Measurements from ENCODE around the gene KCNH4. TPM values are rescaled to one million over a fixed set of nuclear protein-coding genes. Genes with fewer than 3 reads are reported as not detected.

The KCNH4 gene
- total and polyA plus RNA-seq, 2 of the 13 experiments (the other 11 are each of a cell fraction or from before 2014, with no cell fraction given): 0.01 to 0.09 TPM

GRCh38 chr17:42120161-42120769 lies 60.7 kb downstream of the KCNH4 start (continued):
- TF ChIP-seq, protein P1, sequence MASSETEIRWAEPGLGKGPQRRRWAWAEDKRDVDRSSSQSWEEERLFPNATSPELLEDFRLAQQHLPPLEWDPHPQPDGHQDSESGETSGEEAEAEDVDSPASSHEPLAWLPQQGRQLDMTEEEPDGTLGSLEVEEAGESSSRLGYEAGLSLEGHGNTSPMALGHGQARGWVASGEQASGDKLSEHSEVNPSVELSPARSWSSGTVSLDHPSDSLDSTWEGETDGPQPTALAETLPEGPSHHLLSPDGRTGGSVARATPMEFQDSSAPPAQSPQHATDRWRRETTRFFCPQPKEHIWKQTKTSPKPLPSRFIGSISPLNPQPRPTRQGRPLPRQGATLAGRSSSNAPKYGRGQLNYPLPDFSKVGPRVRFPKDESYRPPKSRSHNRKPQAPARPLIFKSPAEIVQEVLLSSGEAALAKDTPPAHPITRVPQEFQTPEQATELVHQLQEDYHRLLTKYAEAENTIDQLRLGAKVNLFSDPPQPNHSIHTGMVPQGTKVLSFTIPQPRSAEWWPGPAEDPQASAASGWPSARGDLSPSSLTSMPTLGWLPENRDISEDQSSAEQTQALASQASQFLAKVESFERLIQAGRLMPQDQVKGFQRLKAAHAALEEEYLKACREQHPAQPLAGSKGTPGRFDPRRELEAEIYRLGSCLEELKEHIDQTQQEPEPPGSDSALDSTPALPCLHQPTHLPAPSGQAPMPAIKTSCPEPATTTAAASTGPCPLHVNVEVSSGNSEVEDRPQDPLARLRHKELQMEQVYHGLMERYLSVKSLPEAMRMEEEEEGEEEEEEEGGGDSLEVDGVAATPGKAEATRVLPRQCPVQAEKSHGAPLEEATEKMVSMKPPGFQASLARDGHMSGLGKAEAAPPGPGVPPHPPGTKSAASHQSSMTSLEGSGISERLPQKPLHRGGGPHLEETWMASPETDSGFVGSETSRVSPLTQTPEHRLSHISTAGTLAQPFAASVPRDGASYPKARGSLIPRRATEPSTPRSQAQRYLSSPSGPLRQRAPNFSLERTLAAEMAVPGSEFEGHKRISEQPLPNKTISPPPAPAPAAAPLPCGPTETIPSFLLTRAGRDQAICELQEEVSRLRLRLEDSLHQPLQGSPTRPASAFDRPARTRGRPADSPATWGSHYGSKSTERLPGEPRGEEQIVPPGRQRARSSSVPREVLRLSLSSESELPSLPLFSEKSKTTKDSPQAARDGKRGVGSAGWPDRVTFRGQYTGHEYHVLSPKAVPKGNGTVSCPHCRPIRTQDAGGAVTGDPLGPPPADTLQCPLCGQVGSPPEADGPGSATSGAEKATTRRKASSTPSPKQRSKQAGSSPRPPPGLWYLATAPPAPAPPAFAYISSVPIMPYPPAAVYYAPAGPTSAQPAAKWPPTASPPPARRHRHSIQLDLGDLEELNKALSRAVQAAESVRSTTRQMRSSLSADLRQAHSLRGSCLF (CRISPR knock-in tag; IDR thresholded peaks at IDR 0.05; ENCODE audit: borderline replicate concordance): no peak
- TF ChIP-seq KLF11 (CRISPR knock-in tag; IDR thresholded peaks at IDR 0.05) (no peak), TFDP1 (CRISPR knock-in tag; IDR thresholded peaks at IDR 0.05; ENCODE audit: borderline replicate concordance) (no peak), GABPB1 (CRISPR knock-in tag; IDR thresholded peaks at IDR 0.05) (no peak), SUZ12 (IDR thresholded peaks at IDR 0.05; ENCODE audit: low read depth, low read length) (no peak), ASH2L (IDR thresholded peaks at IDR 0.05; ENCODE audit: insufficient read length, low read depth, low read length) (peak; percentile 1), GZF1 (CRISPR knock-in tag; IDR thresholded peaks at IDR 0.05) (no peak), HMGA1 (CRISPR knock-in tag; conservative IDR thresholded peaks at IDR 0.05) (no peak), SNAI1 (CRISPR knock-in tag; IDR thresholded peaks at IDR 0.05; ENCODE audit: borderline replicate concordance) (no peak), BCL6 (CRISPR knock-in tag; IDR thresholded peaks at IDR 0.05) (no peak), ZSCAN9 (CRISPR knock-in tag; IDR thresholded peaks at IDR 0.05; ENCODE audit: borderline replicate concordance) (no peak), ARID2 (CRISPR knock-in tag; IDR thresholded peaks at IDR 0.05; ENCODE audit: borderline replicate concordance) (no peak), ZNF891 (CRISPR knock-in tag; IDR thresholded peaks at IDR 0.05) (no peak; the same call in 1 of the 2 replicates), TBX2 (CRISPR knock-in tag; IDR thresholded peaks at IDR 0.05; ENCODE audit: borderline replicate concordance) (no peak), ZMYM4 (CRISPR knock-in tag; IDR thresholded peaks at IDR 0.05) (no peak), SRY (CRISPR knock-in tag; IDR thresholded peaks at IDR 0.05) (no peak), ZNF432 (CRISPR knock-in tag; IDR thresholded peaks at IDR 0.05; ENCODE audit: borderline replicate concordance) (no peak)
- TF ChIP-seq, protein P2, sequence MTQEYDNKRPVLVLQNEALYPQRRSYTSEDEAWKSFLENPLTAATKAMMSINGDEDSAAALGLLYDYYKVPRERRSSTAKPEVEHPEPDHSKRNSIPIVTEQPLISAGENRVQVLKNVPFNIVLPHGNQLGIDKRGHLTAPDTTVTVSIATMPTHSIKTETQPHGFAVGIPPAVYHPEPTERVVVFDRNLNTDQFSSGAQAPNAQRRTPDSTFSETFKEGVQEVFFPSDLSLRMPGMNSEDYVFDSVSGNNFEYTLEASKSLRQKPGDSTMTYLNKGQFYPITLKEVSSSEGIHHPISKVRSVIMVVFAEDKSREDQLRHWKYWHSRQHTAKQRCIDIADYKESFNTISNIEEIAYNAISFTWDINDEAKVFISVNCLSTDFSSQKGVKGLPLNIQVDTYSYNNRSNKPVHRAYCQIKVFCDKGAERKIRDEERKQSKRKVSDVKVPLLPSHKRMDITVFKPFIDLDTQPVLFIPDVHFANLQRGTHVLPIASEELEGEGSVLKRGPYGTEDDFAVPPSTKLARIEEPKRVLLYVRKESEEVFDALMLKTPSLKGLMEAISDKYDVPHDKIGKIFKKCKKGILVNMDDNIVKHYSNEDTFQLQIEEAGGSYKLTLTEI (CRISPR knock-in tag; conservative IDR thresholded peaks at IDR 0.05): no peak
- TF ChIP-seq, protein P3, sequence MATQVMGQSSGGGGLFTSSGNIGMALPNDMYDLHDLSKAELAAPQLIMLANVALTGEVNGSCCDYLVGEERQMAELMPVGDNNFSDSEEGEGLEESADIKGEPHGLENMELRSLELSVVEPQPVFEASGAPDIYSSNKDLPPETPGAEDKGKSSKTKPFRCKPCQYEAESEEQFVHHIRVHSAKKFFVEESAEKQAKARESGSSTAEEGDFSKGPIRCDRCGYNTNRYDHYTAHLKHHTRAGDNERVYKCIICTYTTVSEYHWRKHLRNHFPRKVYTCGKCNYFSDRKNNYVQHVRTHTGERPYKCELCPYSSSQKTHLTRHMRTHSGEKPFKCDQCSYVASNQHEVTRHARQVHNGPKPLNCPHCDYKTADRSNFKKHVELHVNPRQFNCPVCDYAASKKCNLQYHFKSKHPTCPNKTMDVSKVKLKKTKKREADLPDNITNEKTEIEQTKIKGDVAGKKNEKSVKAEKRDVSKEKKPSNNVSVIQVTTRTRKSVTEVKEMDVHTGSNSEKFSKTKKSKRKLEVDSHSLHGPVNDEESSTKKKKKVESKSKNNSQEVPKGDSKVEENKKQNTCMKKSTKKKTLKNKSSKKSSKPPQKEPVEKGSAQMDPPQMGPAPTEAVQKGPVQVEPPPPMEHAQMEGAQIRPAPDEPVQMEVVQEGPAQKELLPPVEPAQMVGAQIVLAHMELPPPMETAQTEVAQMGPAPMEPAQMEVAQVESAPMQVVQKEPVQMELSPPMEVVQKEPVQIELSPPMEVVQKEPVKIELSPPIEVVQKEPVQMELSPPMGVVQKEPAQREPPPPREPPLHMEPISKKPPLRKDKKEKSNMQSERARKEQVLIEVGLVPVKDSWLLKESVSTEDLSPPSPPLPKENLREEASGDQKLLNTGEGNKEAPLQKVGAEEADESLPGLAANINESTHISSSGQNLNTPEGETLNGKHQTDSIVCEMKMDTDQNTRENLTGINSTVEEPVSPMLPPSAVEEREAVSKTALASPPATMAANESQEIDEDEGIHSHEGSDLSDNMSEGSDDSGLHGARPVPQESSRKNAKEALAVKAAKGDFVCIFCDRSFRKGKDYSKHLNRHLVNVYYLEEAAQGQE (IDR thresholded peaks at IDR 0.05; ENCODE audit: borderline replicate concordance in 1 of 2, low read depth in 1 of 2, low read length in 2 of 2): no peak

All from HepG2 (cell line).